ENCODE measurements around the gene MRPS33. TPM values are rescaled to one million over a fixed set of nuclear protein-coding genes. Genes with fewer than 3 reads are reported as not detected.

Gene MRPS33
- total and polyA plus RNA-seq, 2 of the 13 experiments (the other 11 are each of a cell fraction or from before 2014, with no cell fraction given), result 50.9 to 91.0 TPM

GRCh38 chr7:140977741-140978140, 37.0 kb downstream of the MRPS33 start:
- no peak overlapping the region for H3K9ac ChIP-seq (ENCODE audit: insufficient read depth, low read depth, low read length)
- H3K9me3 ChIP-seq (ENCODE audit: low read length), result no peaks in the 10 kb centered on the region
- intact Hi-C loops (cut with micrococcal nuclease; ENCODE audit: unreplicated experiment) (no loop called here), in situ Hi-C loops (cut with HindIII; ENCODE audit: extremely low pct_ligation_motif_present, low pct_unique_long_range_greater_than_20kb) (no loop called here)
- no peak overlapping the region for H2AFZ ChIP-seq (ENCODE audit: low read length)
- no peaks in the 10 kb centered on the region for H3K27me3 ChIP-seq (ENCODE audit: control insufficient read depth in 1 of 2, insufficient read depth in 2 of 2, low read length in 2 of 2)
- H3K27ac ChIP-seq (ENCODE audit: extremely low read length, insufficient read depth, low read length), result no peak overlapping the region
- FAIRE-seq (no peak), ATAC-seq (no peak), DNase-seq (ENCODE audit: low spot score) (no peak)
- TF ChIP-seq ZNF749 (CRISPR knock-in tag; IDR thresholded peaks at IDR 0.05; ENCODE audit: borderline replicate concordance) (no peak), TBX2 (CRISPR knock-in tag; IDR thresholded peaks at IDR 0.05; ENCODE audit: borderline replicate concordance) (no peak), CHCHD3 (CRISPR knock-in tag; IDR thresholded peaks at IDR 0.05) (no peak), LCORL (IDR thresholded peaks at IDR 0.05) (no peak), LCORL (CRISPR knock-in tag; IDR thresholded peaks at IDR 0.05) (no peak), TBL1XR1 (IDR thresholded peaks at IDR 0.05; ENCODE audit: borderline replicate concordance, low read length, partially characterized antibody) (no peak), SP2 (CRISPR knock-in tag; IDR thresholded peaks at IDR 0.05) (no peak), GABPA (IDR thresholded peaks at IDR 0.05; ENCODE audit: low read depth, low read length) (no peak), GABPA (CRISPR knock-in tag; IDR thresholded peaks at IDR 0.05; ENCODE audit: low read depth) (no peak), FOXM1 (CRISPR knock-in tag; IDR thresholded peaks at IDR 0.05) (no peak), ERF (CRISPR knock-in tag; IDR thresholded peaks at IDR 0.05) (no peak), KAT2B (IDR thresholded peaks at IDR 0.05; ENCODE audit: borderline replicate concordance, low read depth, low read length) (no peak), HOXA3 (CRISPR knock-in tag; IDR thresholded peaks at IDR 0.05) (no peak), ZNF337 (CRISPR knock-in tag; IDR thresholded peaks at IDR 0.05; ENCODE audit: borderline replicate concordance, low read depth) (no peak), PCBP1 (IDR thresholded peaks at IDR 0.05; ENCODE audit: borderline replicate concordance, low read depth, low read length) (no peak)
- no peak overlapping the region for H3K4me3 ChIP-seq (replicated peaks in 1 of 3; ENCODE audit: insufficient read depth in 1 of 3, low read depth in 2 of 3, low read length in 3 of 3)
- H3K36me3 ChIP-seq (replicated peaks in 1 of 2; ENCODE audit: control insufficient read depth in 1 of 2, insufficient read depth in 2 of 2, low read length in 2 of 2), result no peaks in the 10 kb centered on the region
- H4K20me1 ChIP-seq (ENCODE audit: insufficient read depth, low read length), result no peaks in the 10 kb centered on the region
- CTCF ChIA-PET (ENCODE audit: low intra/inter-chr PET ratio, low total read pairs), result no interaction called here
- POLR2A ChIA-PET, result no interaction called here
- no peaks in the 10 kb centered on the region for H3K79me2 ChIP-seq (ENCODE audit: insufficient read depth, low read length)
- peaks cover 51% of the 10 kb centered on the region for H3K4me1 ChIP-seq (ENCODE audit: insufficient read depth, low read length)
- 96% methylated on average over 1 of the region's 1 CpG for WGBS (ENCODE audit: low lambda C conversion rate)
- BruUV-seq (replicated peaks), result no TSS peak
- no peak overlapping the region for H3K4me2 ChIP-seq (ENCODE audit: low read depth, low read length)

All from HepG2 (cell line).